ENCODE data around the gene PDS5B. TPM values are rescaled to one million over a fixed set of nuclear protein-coding genes. Genes with fewer than 3 reads are reported as not detected.
"Not testable (repeated sequence)": the region's sequence is repeated elsewhere in the genome, so short reads cannot be mapped to it uniquely, and the experiment has no call there.

PDS5B gene
- total and polyA plus RNA-seq, 11 donors: 3.7 to 28.8 (median 18.6) TPM

DNA sequence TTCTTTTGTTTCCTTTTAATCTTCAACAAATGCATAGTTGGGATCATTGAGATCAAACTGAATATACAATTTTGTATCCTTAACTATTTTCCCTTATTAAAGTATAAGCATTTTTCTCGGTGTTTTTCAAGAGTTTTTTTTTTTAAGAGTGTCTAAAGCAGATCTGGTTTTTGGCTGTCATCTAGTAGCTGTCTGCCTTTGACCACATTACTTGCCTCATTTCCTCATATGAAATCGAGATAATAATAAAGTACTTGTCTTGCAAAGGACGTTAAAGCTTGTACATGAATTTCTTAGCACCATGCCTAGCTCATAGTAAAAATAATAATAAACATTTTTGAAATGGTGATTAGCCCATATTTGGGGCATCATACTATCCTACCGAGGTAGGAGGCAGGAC is 121.2 kb downstream of the PDS5B start:
- Histone ChIP-seq H3K9me3 (peaks cover 0 to under 1% (median 0%) of the 10 kb centered on the region in 12 donors), H3K4me1 (no peaks in the 10 kb centered on the region), H3K36me3 (peaks cover 0 to 88% (median 36%) of the 10 kb centered on the region in 9 donors), H3K27me3 (no peaks in the 10 kb centered on the region), H3K4me3 (no peak overlapping the region), H3K27ac (no peak overlapping the region)
- ATAC-seq (no peak), DNase-seq (no peak)
- TF ChIP-seq CTCF (IDR thresholded peaks at IDR 0.05): no peak
- 75 to 84% (median 79%) methylated on average over 4 of the region's 4 CpGs for WGBS, 4 donors
- intact Hi-C loops (cut with DNase I): no loop called here

- TF ChIP-seq CTCF (IDR thresholded peaks at IDR 0.05): no peak
- no peak for TF ChIP-seq POLR2A (IDR thresholded peaks at IDR 0.05)
- peaks cover 0 to 28% (median 6%) of the 10 kb centered on the region in 12 donors for H3K9me3 ChIP-seq
- H3K27ac ChIP-seq: no peak overlapping the region
- no peak overlapping the region for H3K4me3 ChIP-seq
- H3K27me3 ChIP-seq: no peaks in the 10 kb centered on the region
- no peak for ATAC-seq
- H3K36me3 ChIP-seq: peaks cover 0 to 61% (median 46%) of the 10 kb centered on the region in 9 donors
- intact Hi-C loops (cut with DNase I): no loop called here
- no peaks in the 10 kb centered on the region for H3K4me1 ChIP-seq
- no peak for DNase-seq
Observed at GRCh38 chr13:32713397-32713796, 127.1 kb downstream of the PDS5B start.

DNA sequence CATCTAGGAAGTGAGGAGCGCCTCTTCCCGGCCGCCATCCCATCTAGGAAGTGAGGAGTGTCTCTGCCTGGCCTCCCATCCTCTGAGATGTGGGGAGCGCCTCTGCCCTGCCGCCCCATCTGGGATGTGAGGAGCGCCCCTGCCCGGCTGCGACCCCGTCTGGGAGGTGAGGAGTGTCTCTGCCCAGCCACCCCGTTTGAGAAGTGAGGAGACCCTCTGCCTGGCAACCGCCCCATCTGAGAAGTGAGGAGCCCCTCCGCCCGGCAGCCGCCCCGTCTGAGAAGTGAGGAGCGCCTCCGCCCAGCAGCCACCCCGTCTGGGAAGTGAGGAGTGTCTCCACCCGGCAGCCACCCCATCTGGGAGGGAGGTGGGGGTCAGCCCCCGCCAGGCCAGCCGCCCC is 129.9 kb downstream of the PDS5B start:
- DNase-seq; H3K27ac ChIP-seq; intact Hi-C loops (cut with DNase I); H3K27me3 ChIP-seq; ATAC-seq; H3K4me3 ChIP-seq; H3K4me1 ChIP-seq: not testable (repeated sequence)
- Histone ChIP-seq H3K36me3 (peaks cover 0 to 43% (median 23%) of the 10 kb centered on the region in 9 donors), H3K9me3 (peaks cover 0 to 28% (median 6%) of the 10 kb centered on the region in 12 donors)
- WGBS, 4 donors: 88 to 98% (median 95%) methylated on average over 6 to 21 of the region's 21 CpGs; no CpG with 5 or more reads in 1 of the 4 donors

DNA sequence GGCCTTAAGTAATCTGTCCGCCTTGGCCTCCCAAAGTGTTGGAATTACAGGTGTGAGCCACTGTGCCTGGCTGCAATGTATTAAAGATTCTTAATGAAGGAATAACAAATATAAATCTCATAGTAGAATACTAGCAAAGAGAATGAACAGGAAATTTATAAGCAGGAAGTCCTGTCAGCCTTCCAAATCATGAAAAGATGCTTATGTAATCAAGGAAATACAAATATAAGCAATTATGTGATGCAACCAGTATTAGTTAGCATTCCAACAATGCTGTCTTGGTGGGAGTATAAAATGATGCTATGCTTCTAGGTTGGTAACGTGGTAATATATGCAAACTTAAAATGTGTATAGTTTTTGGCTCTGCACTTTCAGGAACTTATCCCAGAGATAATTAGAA is 133.8 kb downstream of the PDS5B start:
- Histone ChIP-seq H3K9me3 (peaks cover 0 to 3% (median 0%) of the 10 kb centered on the region in 12 donors), H3K27ac (no peak overlapping the region), H3K27me3 (no peaks in the 10 kb centered on the region), H3K4me3 (no peak overlapping the region), H3K36me3 (peaks cover 0 to 12% (median 3%) of the 10 kb centered on the region in 9 donors), H3K4me1 (peaks cover 0 to 5% (median 0%) of the 10 kb centered on the region in 12 donors)
- TF ChIP-seq CTCF (IDR thresholded peaks at IDR 0.05) (no peak), POLR2A (IDR thresholded peaks at IDR 0.05) (no peak)
- 55 to 85% (median 77%) methylated on average over 2 of the region's 2 CpGs for WGBS, 4 donors
- intact Hi-C loops (cut with DNase I): no loop called here
- DNase-seq (no peak), ATAC-seq (no peak)

- H3K9me3 ChIP-seq; H3K36me3 ChIP-seq; H3K4me1 ChIP-seq; ATAC-seq; DNase-seq; intact Hi-C loops (cut with DNase I); H3K27me3 ChIP-seq; H3K27ac ChIP-seq; H3K4me3 ChIP-seq: not testable (repeated sequence)
- WGBS, 4 donors: 91 to 98% (median 93%) methylated on average over 31 to 56 of the region's 58 CpGs
Observed at GRCh38 chr13:32721131-32722034, 135.1 kb downstream of the PDS5B start.

All from heart left ventricle (tissue), 16 donors.